GM12878 (cell line): Measurements from ENCODE around the gene ZNF530. TPM values are rescaled to one million over a fixed set of nuclear protein-coding genes. Genes with fewer than 3 reads are reported as not detected.

ENCODE experiments used
- ATAC-seq: fragments of 200-7000 bp; cut with Tn5 transposase; 3 replicates; pipeline ENCODE4 v1.9.1; 2020; ENCODE audit warnings: mild to moderate bottlenecking, moderate library complexity
- BruUV-seq: library from RNA; stranded (reverse); fragments of 400-500 nt; replicated peaks from 2 replicates; lab custom pipeline; 2021; lab: Mats Ljungman, UMichigan
- CTCF ChIA-PET: fragments of 300-600 bp; sonication (Branson Sonifier 250); formaldehyde crosslinking; extraction: SDS; loops from one replicate; lab custom pipeline; 2021; ENCODE audit warnings: inconsistent platforms; lab: Yijun Ruan, JAX
- POLR2A ChIA-PET: fragments of 350-600 bp; formaldehyde crosslinking; extraction: SDS; loops from one replicate; lab custom pipeline; 2021; ENCODE audit warnings: inconsistent platforms; lab: Charles Lee
- RAD21 ChIA-PET: fragments of 300-600 bp; sonication (Branson Sonifier 250); formaldehyde crosslinking; loops from one replicate; lab custom pipeline; 2023; ENCODE audit warnings: antibody characterized with exemption; ENCODE audit not compliant: unreplicated experiment; lab: Charles Lee
- SMC1A ChIA-PET: fragments of 300-600 bp; sonication (Branson Sonifier 250); formaldehyde crosslinking; loops from one replicate; lab custom pipeline; 2023; ENCODE audit not compliant: unreplicated experiment, uncharacterized antibody; lab: Charles Lee
- DNase-seq: peaks from one replicate; pipeline ENCODE4 v3.0.0-alpha.2; 2011; ENCODE audit warnings: low read depth, low spot score
- FAIRE-seq: peaks from 3 replicates; lab custom pipeline; 2011; peaks lifted over from hg19 to GRCh38; lab: Jason Lieb, UNC
- H2AFZ ChIP-seq: 2 replicates; pipeline ENCODE4 v1.6.0; 2011; ENCODE audit warnings: low read depth, low read length, control low read depth; ENCODE audit not compliant: control insufficient read depth
- H3K27ac ChIP-seq: 2 replicates; pipeline ENCODE4 v1.5.1; 2011; ENCODE audit warnings: control low read depth; ENCODE audit not compliant: control insufficient read depth, insufficient read depth
- H3K27me3 ChIP-seq, 2 experiments: replicated peaks in 1 of 2; 2 replicates each; pipeline versions ENCODE4 v1.6.0 to v1.6.1; 2011; ENCODE audit warnings: low read length in 1 of 2; ENCODE audit not compliant: control insufficient read depth in 2 of 2, insufficient read depth in 2 of 2
- H3K36me3 ChIP-seq, 2 experiments: 2 replicates each; pipeline ENCODE4 v1.5.1; 2011; ENCODE audit warnings: low read length in 1 of 2; ENCODE audit not compliant: control insufficient read depth in 2 of 2, insufficient read depth in 2 of 2
- H3K4me1 ChIP-seq: 2 replicates; pipeline ENCODE4 v1.6.1; 2011; ENCODE audit warnings: mild to moderate bottlenecking, low read length, moderate library complexity, mixed read lengths; ENCODE audit not compliant: control insufficient read depth, insufficient read depth
- H3K4me2 ChIP-seq: 2 replicates; pipeline ENCODE4 v1.6.0; 2011; ENCODE audit warnings: control low read depth; ENCODE audit not compliant: control insufficient read depth, insufficient read depth
- H3K4me3 ChIP-seq: fragments of 200-600 bp; sonication (generic); 2 replicates; pipeline ENCODE4 v1.5.1; 2016
- H3K79me2 ChIP-seq: 2 replicates; pipeline ENCODE4 v1.6.0; 2011; ENCODE audit warnings: low read length; ENCODE audit not compliant: control insufficient read depth, insufficient read depth
- H3K9ac ChIP-seq: 2 replicates; pipeline ENCODE4 v1.8.0; 2011; ENCODE audit warnings: low read length, control low read depth, mixed read lengths; ENCODE audit not compliant: control insufficient read depth, insufficient read depth
- H3K9me3 ChIP-seq: replicated peaks from 3 replicates; pipeline ENCODE4 v1.5.1; 2011; ENCODE audit warnings: mild to moderate bottlenecking, low read length; ENCODE audit not compliant: control insufficient read depth, insufficient read depth
- H4K20me1 ChIP-seq: 2 replicates; pipeline ENCODE4 v1.6.0; 2011; ENCODE audit not compliant: control insufficient read depth, insufficient read depth
- CBX5 ChIP-seq: sonication (generic); IDR thresholded peaks from 2 replicates; pipeline ENCODE4 v1.6.1; 2016; ENCODE audit warnings: low read depth, moderate library complexity, mild to moderate bottlenecking, inconsistent platforms
- CEBPB ChIP-seq, 2 experiments: fragments of 150-350 bp in 1 of 2; IDR thresholded peaks; 2 replicates each; pipeline ENCODE4 v1.6.1; 2012 to 2014; ENCODE audit warnings: low read depth in 2 of 2, low read length in 2 of 2, borderline replicate concordance in 1 of 2, inconsistent platforms in 1 of 2
- GATAD2B ChIP-seq: fragments of 450-650 bp; conservative IDR thresholded peaks from 2 replicates; pipeline ENCODE4 v1.6.1; 2017; ENCODE audit warnings: low read depth, mild to moderate bottlenecking, moderate library complexity
- HCFC1 ChIP-seq: fragments of 150-350 bp; IDR thresholded peaks from 2 replicates; pipeline ENCODE4 v1.6.1; 2014; ENCODE audit warnings: low read length
- HDGF ChIP-seq: fragments of 450-650 bp; IDR thresholded peaks from 2 replicates; pipeline ENCODE4 v1.6.1; 2016; ENCODE audit warnings: antibody characterized with exemption
- NBN ChIP-seq: fragments of 450-650 bp; IDR thresholded peaks from 2 replicates; pipeline ENCODE4 v1.6.1; 2016
- NR2C2 ChIP-seq: IDR thresholded peaks from 2 replicates; pipeline ENCODE4 v1.6.1; 2011; ENCODE audit warnings: borderline replicate concordance, low read depth; ENCODE audit not compliant: control insufficient read depth, insufficient read length
- PBX3 ChIP-seq: IDR thresholded peaks from 2 replicates; pipeline ENCODE4 v1.6.1; 2011; ENCODE audit warnings: mild to moderate bottlenecking, low read depth, low read length, moderate library complexity; ENCODE audit not compliant: insufficient replicate concordance
- POLR2A ChIP-seq: IDR thresholded peaks from 2 replicates; pipeline ENCODE4 v1.6.1; 2011; ENCODE audit warnings: low read depth, mild to moderate bottlenecking, low read length
- POLR2AphosphoS2 ChIP-seq: IDR thresholded peaks from 2 replicates; pipeline ENCODE4 v1.6.1; 2011; ENCODE audit warnings: low read depth, mild to moderate bottlenecking, low read length, improper control_type of control experiment, moderate library complexity
- RFX5 ChIP-seq: IDR thresholded peaks from 2 replicates; pipeline ENCODE4 v1.6.1; 2011; ENCODE audit warnings: low read depth, low read length, improper control_type of control experiment
- SIX5 ChIP-seq: IDR thresholded peaks from 2 replicates; pipeline ENCODE4 v1.6.1; 2011; ENCODE audit warnings: mild to moderate bottlenecking, low read depth, low read length, moderate library complexity; ENCODE audit not compliant: severe bottlenecking
- TCF7 ChIP-seq: IDR thresholded peaks from 2 replicates; pipeline ENCODE4 v1.6.1; 2014; ENCODE audit warnings: antibody characterized with exemption, borderline replicate concordance
- YY1 ChIP-seq: IDR thresholded peaks from 2 replicates; pipeline ENCODE4 v1.6.1; 2011; ENCODE audit warnings: low read depth, mild to moderate bottlenecking, low read length
- ZNF207 ChIP-seq: fragments of 450-650 bp; IDR thresholded peaks from 2 replicates; pipeline ENCODE4 v1.6.1; 2014; ENCODE audit warnings: antibody characterized with exemption, mild to moderate bottlenecking, borderline replicate concordance
- whole genome bisulfite sequencing: methylation state at CpG from one replicate; pipeline ENCODE4 v1.1.6; 2016; ENCODE audit warnings: low lambda C conversion rate; ENCODE audit not compliant: insufficient replicate concordance, insufficient coverage; ENCODE audit errors: missing lambda C conversion rate; 5-methylcytosine and 5-hydroxymethylcytosine counted together
- in situ Hi-C: fragments of 300-500 bp; cut with MboI; formaldehyde crosslinking; loops from 9 replicates; pipeline ENCODE4 v1.14.3; 2018; ENCODE audit warnings: mixed read lengths
- intact Hi-C: fragments of 100-400 bp; cut with micrococcal nuclease; formaldehyde crosslinking; loops from one replicate; pipeline ENCODE4 v1.14.2; 2022; ENCODE audit not compliant: unreplicated experiment
- polyA plus RNA-seq, 11 experiments: library from polyadenylated mRNA; depleted of rRNA in 4 of 11; unstranded in 6 of 11; stranded (reverse) in 5 of 11; fragments of >200 nt; fragmentation: Nextera tagmentation in 4 of 11; fragmentation: Illumina TruSeq in 1 of 11; extraction: Ambion mirVana in 4 of 11; extraction: Trizol in 1 of 11; gene quantifications; 1 replicate in 1 of 11; 2 replicates in 10 of 11; pipeline versions ENCODE4 v1.2.1 to v1.2.3, GENCODE V29; 2011 to 2016; ENCODE audit warnings: inconsistent platforms in 2 of 11, missing spikeins in 2 of 11, low read depth in 1 of 11
- total RNA-seq, 4 experiments: library from RNA; depleted of rRNA in 3 of 4; stranded (reverse); fragments of >200 nt in 3 of 4; fragmentation: Illumina TruSeq in 1 of 4; extraction: Trizol in 1 of 4; gene quantifications; 2 replicates each; pipeline versions ENCODE4 v1.2.1 to v1.2.3, GENCODE V29; 2013 to 2021

The ZNF530 gene
- total and polyA plus RNA-seq, 10 of the 15 experiments (the other 5 are each of a cell fraction or from before 2014, with no cell fraction given), result 1.9 to 9.3 (median 6.6) TPM

GRCh38 chr19:57656346-57656745, 56.7 kb downstream of the ZNF530 start:
- H4K20me1 ChIP-seq, result no peaks in the 10 kb centered on the region
- H3K9ac ChIP-seq, result no peak overlapping the region
- in situ Hi-C loops (no loop called here), intact Hi-C loops (no loop called here)
- no peak for FAIRE-seq
- H3K4me2 ChIP-seq, result no peak overlapping the region
- no peak for ATAC-seq
- no peak overlapping the region for H3K4me3 ChIP-seq
- DNase-seq, result no peak
- no peaks in the 10 kb centered on the region for H3K4me1 ChIP-seq
- H3K79me2 ChIP-seq, result no peaks in the 10 kb centered on the region
- H3K9me3 ChIP-seq, result peaks cover 2% of the 10 kb centered on the region; the same call in 1 of the 3 replicates
- no peaks in the 10 kb centered on the region for H3K27me3 ChIP-seq
- RAD21 ChIA-PET, result no interaction called here
- no peaks in the 10 kb centered on the region for H3K36me3 ChIP-seq
- 21% methylated on average over 1 of the region's 1 CpG for WGBS
- CTCF ChIA-PET, result no interaction called here
- no TSS peak for BruUV-seq
- no peak for TF ChIP-seq SIX5
- TF ChIP-seq YY1, result no peak
- TF ChIP-seq NBN, result no peak
- TF ChIP-seq NR2C2, result no peak
- no peak for TF ChIP-seq POLR2A
- no peak for TF ChIP-seq CEBPB (IDR thresholded peaks at IDR 0.05; ENCODE audit: borderline replicate concordance in 1 of 2, low read depth in 2 of 2, low read length in 2 of 2)
- TF ChIP-seq POLR2AphosphoS2, result no peak
- no peak for TF ChIP-seq RFX5
- no peak for TF ChIP-seq HCFC1
- no peak for TF ChIP-seq GATAD2B
- TF ChIP-seq TCF7, result no peak
- TF ChIP-seq ZNF207, result no peak
- no peak for TF ChIP-seq CBX5
- TF ChIP-seq PBX3, result no peak
- no peak for TF ChIP-seq HDGF
- no peak overlapping the region for H2AFZ ChIP-seq
- SMC1A ChIA-PET, result no interaction called here
- H3K27ac ChIP-seq, result no peak overlapping the region
- POLR2A ChIA-PET, result no interaction called here

Other genes starting within 250 kb of the ZNF530 start
Only the 7 nearest of the 25 such genes appear.
- gene ZNF549, start 72.5 kb upstream of the ZNF530 start, total RNA-seq (2014; rRNA removed), result 2.4 and 2.5 TPM in 2 replicates
- gene ZNF549, start 72.5 kb upstream of the ZNF530 start, total RNA-seq (2014; rRNA removed; fragmentation: Illumina TruSeq; extraction: Trizol), result 2.5 and 2.9 TPM in 2 replicates
- 1.8 and 2.2 TPM in 2 replicates for gene ZNF549, start 72.5 kb upstream of the ZNF530 start, total RNA-seq (2021)
- 4.0 and 5.7 TPM in 2 replicates for gene ZNF549, start 72.5 kb upstream of the ZNF530 start, polyA plus RNA-seq (2011; rRNA removed)
- 2.8 and 3.0 TPM in 2 replicates for gene ZNF549, start 72.5 kb upstream of the ZNF530 start, polyA plus RNA-seq (2014; fragmentation: Illumina TruSeq; extraction: Trizol)
- gene ZNF549, start 72.5 kb upstream of the ZNF530 start, polyA plus RNA-seq (2014; fragmentation: Nextera tagmentation; extraction: Ambion mirVana), result 1 to 10 TPM in 1 of 2 experiments, under 1 TPM in 1; 0.73 to 1.1 TPM
- gene ZNF549, start 72.5 kb upstream of the ZNF530 start, polyA plus RNA-seq (2014; rRNA removed), result 1.8 and 2.0 TPM in 2 replicates
- gene ZNF549, start 72.5 kb upstream of the ZNF530 start, polyA plus RNA-seq (2016; fragmentation: Nextera tagmentation; extraction: Ambion mirVana), result 1 to 10 TPM; 2.3 to 2.4 TPM
- 7.6 and 8.0 TPM in 2 replicates for gene ZNF550, start 40.0 kb upstream of the ZNF530 start, total RNA-seq (2014; rRNA removed)
- 7.2 and 7.6 TPM in 2 replicates for gene ZNF550, start 40.0 kb upstream of the ZNF530 start, total RNA-seq (2014; rRNA removed; fragmentation: Illumina TruSeq; extraction: Trizol)
- 7.1 and 9.0 TPM in 2 replicates for gene ZNF550, start 40.0 kb upstream of the ZNF530 start, total RNA-seq (2021)
- 14.0 and 18.5 TPM in 2 replicates for gene ZNF550, start 40.0 kb upstream of the ZNF530 start, polyA plus RNA-seq (2011; rRNA removed)
- 7.9 and 10.9 TPM in 2 replicates for gene ZNF550, start 40.0 kb upstream of the ZNF530 start, polyA plus RNA-seq (2014; fragmentation: Illumina TruSeq; extraction: Trizol)
- 1 to 10 TPM; 2.6 to 3.6 TPM for gene ZNF550, start 40.0 kb upstream of the ZNF530 start, polyA plus RNA-seq (2014; fragmentation: Nextera tagmentation; extraction: Ambion mirVana)
- 7.2 and 8.6 TPM in 2 replicates for gene ZNF550, start 40.0 kb upstream of the ZNF530 start, polyA plus RNA-seq (2014; rRNA removed)
- gene ZNF550, start 40.0 kb upstream of the ZNF530 start, polyA plus RNA-seq (2016; fragmentation: Nextera tagmentation; extraction: Ambion mirVana), result 1 to 10 TPM; 4.5 to 4.9 TPM
- 5.2 and 5.4 TPM in 2 replicates for gene ZNF416, start 21.0 kb upstream of the ZNF530 start, total RNA-seq (2014; rRNA removed)
- 5.1 and 5.3 TPM in 2 replicates for gene ZNF416, start 21.0 kb upstream of the ZNF530 start, total RNA-seq (2014; rRNA removed; fragmentation: Illumina TruSeq; extraction: Trizol)
- gene ZNF416, start 21.0 kb upstream of the ZNF530 start, total RNA-seq (2021), result 5.3 TPM in 2 replicates
- gene ZNF416, start 21.0 kb upstream of the ZNF530 start, polyA plus RNA-seq (2011; rRNA removed), result 3.9 TPM in 2 replicates
- 4.1 and 5.4 TPM in 2 replicates for gene ZNF416, start 21.0 kb upstream of the ZNF530 start, polyA plus RNA-seq (2014; fragmentation: Illumina TruSeq; extraction: Trizol)
- gene ZNF416, start 21.0 kb upstream of the ZNF530 start, polyA plus RNA-seq (2014; fragmentation: Nextera tagmentation; extraction: Ambion mirVana), result 1 to 10 TPM; 1.2 to 1.6 TPM
- 3.2 and 3.9 TPM in 2 replicates for gene ZNF416, start 21.0 kb upstream of the ZNF530 start, polyA plus RNA-seq (2014; rRNA removed)
- 1 to 10 TPM; 4.4 to 5.1 TPM for gene ZNF416, start 21.0 kb upstream of the ZNF530 start, polyA plus RNA-seq (2016; fragmentation: Nextera tagmentation; extraction: Ambion mirVana)
- 3.5 and 4.6 TPM in 2 replicates for gene ZIK1, start 15.7 kb upstream of the ZNF530 start, total RNA-seq (2014; rRNA removed)
- 3.9 and 4.7 TPM in 2 replicates for gene ZIK1, start 15.7 kb upstream of the ZNF530 start, total RNA-seq (2014; rRNA removed; fragmentation: Illumina TruSeq; extraction: Trizol)
- 3.3 and 3.5 TPM in 2 replicates for gene ZIK1, start 15.7 kb upstream of the ZNF530 start, total RNA-seq (2021)
- 2.4 and 3.1 TPM in 2 replicates for gene ZIK1, start 15.7 kb upstream of the ZNF530 start, polyA plus RNA-seq (2011; rRNA removed)
- 2.8 and 3.5 TPM in 2 replicates for gene ZIK1, start 15.7 kb upstream of the ZNF530 start, polyA plus RNA-seq (2014; fragmentation: Illumina TruSeq; extraction: Trizol)
- 1 to 10 TPM in 1 of 2 experiments, under 1 TPM in 1; 0.45 to 1.1 TPM for gene ZIK1, start 15.7 kb upstream of the ZNF530 start, polyA plus RNA-seq (2014; fragmentation: Nextera tagmentation; extraction: Ambion mirVana)
- 2.3 TPM in 2 replicates for gene ZIK1, start 15.7 kb upstream of the ZNF530 start, polyA plus RNA-seq (2014; rRNA removed)
- gene ZIK1, start 15.7 kb upstream of the ZNF530 start, polyA plus RNA-seq (2016; fragmentation: Nextera tagmentation; extraction: Ambion mirVana), result 1 to 10 TPM; 2.5 to 3.3 TPM
- gene ZNF134, start 14.4 kb downstream of the ZNF530 start, total RNA-seq (2014; rRNA removed), result 14.3 and 17.6 TPM in 2 replicates
- 9.8 and 10.0 TPM in 2 replicates for gene ZNF134, start 14.4 kb downstream of the ZNF530 start, total RNA-seq (2014; rRNA removed; fragmentation: Illumina TruSeq; extraction: Trizol)
- gene ZNF134, start 14.4 kb downstream of the ZNF530 start, total RNA-seq (2021), result 10.8 and 13.2 TPM in 2 replicates
- 6.9 and 8.3 TPM in 2 replicates for gene ZNF134, start 14.4 kb downstream of the ZNF530 start, polyA plus RNA-seq (2011; rRNA removed)
- 7.9 and 9.5 TPM in 2 replicates for gene ZNF134, start 14.4 kb downstream of the ZNF530 start, polyA plus RNA-seq (2014; fragmentation: Illumina TruSeq; extraction: Trizol)
- gene ZNF134, start 14.4 kb downstream of the ZNF530 start, polyA plus RNA-seq (2014; fragmentation: Nextera tagmentation; extraction: Ambion mirVana), result 1 to 10 TPM; 1.6 to 2.6 TPM
- gene ZNF134, start 14.4 kb downstream of the ZNF530 start, polyA plus RNA-seq (2014; rRNA removed), result 10.6 and 12.2 TPM in 2 replicates
- 10 to 100 TPM in 1 of 2 experiments, 1 to 10 TPM in 1; 9.7 to 10.5 TPM for gene ZNF134, start 14.4 kb downstream of the ZNF530 start, polyA plus RNA-seq (2016; fragmentation: Nextera tagmentation; extraction: Ambion mirVana)
- 10.7 and 11.1 TPM in 2 replicates for gene ZNF211, start 33.3 kb downstream of the ZNF530 start, total RNA-seq (2014; rRNA removed)
- 9.6 and 9.8 TPM in 2 replicates for gene ZNF211, start 33.3 kb downstream of the ZNF530 start, total RNA-seq (2014; rRNA removed; fragmentation: Illumina TruSeq; extraction: Trizol)
- 8.6 and 9.4 TPM in 2 replicates for gene ZNF211, start 33.3 kb downstream of the ZNF530 start, total RNA-seq (2021)
- 20.6 and 22.0 TPM in 2 replicates for gene ZNF211, start 33.3 kb downstream of the ZNF530 start, polyA plus RNA-seq (2011; rRNA removed)
- gene ZNF211, start 33.3 kb downstream of the ZNF530 start, polyA plus RNA-seq (2014; fragmentation: Illumina TruSeq; extraction: Trizol), result 9.3 and 12.2 TPM in 2 replicates
- 1 to 10 TPM; 2.1 to 3.6 TPM for gene ZNF211, start 33.3 kb downstream of the ZNF530 start, polyA plus RNA-seq (2014; fragmentation: Nextera tagmentation; extraction: Ambion mirVana)
- gene ZNF211, start 33.3 kb downstream of the ZNF530 start, polyA plus RNA-seq (2014; rRNA removed), result 8.5 and 9.1 TPM in 2 replicates
- gene ZNF211, start 33.3 kb downstream of the ZNF530 start, polyA plus RNA-seq (2016; fragmentation: Nextera tagmentation; extraction: Ambion mirVana), result 10 to 100 TPM in 1 of 2 experiments, 1 to 10 TPM in 1; 6.7 to 10.3 TPM
- not detected in 2 replicates for gene ZSCAN4, start 69.0 kb downstream of the ZNF530 start, total RNA-seq (2014; rRNA removed)
- not detected in 2 replicates for gene ZSCAN4, start 69.0 kb downstream of the ZNF530 start, total RNA-seq (2014; rRNA removed; fragmentation: Illumina TruSeq; extraction: Trizol)
- gene ZSCAN4, start 69.0 kb downstream of the ZNF530 start, total RNA-seq (2021), result not detected in 2 replicates
- gene ZSCAN4, start 69.0 kb downstream of the ZNF530 start, polyA plus RNA-seq (2011; rRNA removed), result 0.04 and 0.10 TPM in 2 replicates
- gene ZSCAN4, start 69.0 kb downstream of the ZNF530 start, polyA plus RNA-seq (2014; fragmentation: Illumina TruSeq; extraction: Trizol), result 0.06 TPM in 1 of 2 replicates, not detected in the other
- gene ZSCAN4, start 69.0 kb downstream of the ZNF530 start, polyA plus RNA-seq (2014; fragmentation: Nextera tagmentation; extraction: Ambion mirVana), result under 1 TPM in 1 of 2 experiments, not detected in 1; 0.04 TPM
- gene ZSCAN4, start 69.0 kb downstream of the ZNF530 start, polyA plus RNA-seq (2014; rRNA removed), result not detected in 2 replicates
- not detected for gene ZSCAN4, start 69.0 kb downstream of the ZNF530 start, polyA plus RNA-seq (2016; fragmentation: Nextera tagmentation; extraction: Ambion mirVana)